ENCODE data around the gene GNAI1.

DNA sequence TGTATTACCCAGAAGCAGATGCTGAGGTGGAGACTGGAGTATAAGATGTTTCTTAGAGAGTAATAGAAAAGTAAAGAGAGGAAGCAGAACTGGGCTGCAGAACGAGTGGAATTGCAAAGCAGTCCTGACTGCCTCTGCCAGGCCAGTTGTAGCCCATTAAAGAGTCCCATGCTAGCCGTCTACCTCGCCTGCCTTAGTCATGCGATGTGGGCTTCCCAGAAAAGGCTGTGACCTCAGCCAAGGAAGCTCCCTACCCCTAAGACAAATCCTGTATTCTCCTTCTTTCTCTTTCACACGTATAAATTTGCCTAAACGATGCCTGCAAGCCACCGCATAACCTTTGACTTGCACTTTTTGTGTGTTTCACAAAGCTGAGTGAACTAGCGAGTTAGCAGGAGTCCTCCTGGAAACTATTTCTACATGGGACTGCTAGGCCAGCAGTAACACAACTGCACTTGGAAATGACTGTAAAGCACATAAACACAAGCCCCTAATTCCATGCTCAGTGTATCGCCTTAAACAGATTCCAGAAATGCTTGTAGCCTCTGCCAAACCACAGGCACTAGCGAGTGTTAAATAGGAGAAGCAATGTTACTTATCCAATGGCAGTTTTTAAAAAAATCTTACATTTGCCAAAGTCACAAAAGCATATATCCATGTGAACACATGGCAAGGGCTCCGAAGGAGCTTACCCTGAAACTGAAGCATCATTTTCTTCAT lies 47.4 kb upstream of the GNAI1 start:
- TF ChIP-seq CTCF (IDR thresholded peaks at IDR 0.05): no peak
- no peak for TF ChIP-seq POLR2A (IDR thresholded peaks at IDR 0.05)
